GM19351 (cell line): Measurements from ENCODE around the gene MYLIP.

Source experiments
- ATAC-seq: cut with Tn5 transposase; IDR thresholded peaks from one replicate; pipeline ENCODE4 v1.9.1; 2021; ENCODE audit warnings: mild to moderate bottlenecking, moderate library complexity; ENCODE audit not compliant: unreplicated experiment

Gene MYLIP

DNA sequence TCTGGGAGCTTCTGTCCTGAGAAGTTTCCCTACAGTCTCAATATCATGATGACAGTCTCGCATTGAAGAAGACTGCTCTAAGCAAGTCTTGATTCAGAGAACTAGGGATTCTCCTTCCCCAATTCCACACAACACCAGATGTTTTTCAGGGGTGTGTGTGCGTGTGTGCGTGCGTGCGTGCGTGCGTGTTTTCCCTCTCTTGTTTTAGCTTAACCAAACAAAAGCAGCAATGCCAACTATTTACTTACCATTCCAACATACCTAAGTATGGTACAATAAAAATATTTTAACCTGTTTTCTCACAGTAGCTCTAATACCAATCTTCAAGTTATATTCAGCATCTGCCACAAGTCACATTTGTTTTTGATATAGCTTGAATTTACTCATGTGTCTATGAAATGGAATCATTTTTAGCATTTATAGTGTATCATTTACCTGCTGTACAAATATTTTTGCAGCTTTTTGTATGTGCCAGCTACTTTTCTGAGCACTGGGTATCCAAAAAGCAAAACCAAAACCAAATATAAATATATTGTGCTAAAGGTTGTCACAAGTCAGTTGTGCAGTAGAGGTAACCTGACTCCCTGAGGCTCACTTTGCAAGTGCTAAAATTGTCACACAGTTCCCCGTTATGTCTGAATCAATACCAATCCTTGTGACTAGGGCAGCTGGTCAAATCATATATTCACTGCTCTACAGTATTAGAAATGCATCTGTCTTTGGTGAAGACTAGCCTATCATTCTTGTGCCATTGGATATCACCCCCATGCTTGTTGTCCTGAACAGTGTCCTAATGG is 21.7 kb upstream of the MYLIP start:
- no peak for ATAC-seq

DNA sequence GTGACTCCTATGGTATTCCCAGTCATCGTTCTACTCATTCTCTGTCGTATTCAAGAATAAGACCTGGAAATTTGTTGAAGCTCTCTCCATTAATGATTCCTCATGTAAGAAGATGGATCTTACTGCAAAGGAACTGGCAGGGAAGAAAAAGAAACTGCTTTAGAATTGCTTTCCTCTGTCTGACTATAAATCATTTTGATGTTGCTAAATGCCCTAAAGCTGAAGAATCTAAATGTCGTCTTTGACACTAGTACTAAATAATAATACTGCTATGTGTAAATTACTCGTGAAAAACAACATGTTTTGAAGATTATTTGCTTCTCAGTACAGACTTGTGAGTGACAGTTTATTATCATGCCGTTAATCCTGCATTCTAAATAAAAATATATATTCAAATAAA is 20.5 kb upstream of the MYLIP start:
- no peak for ATAC-seq

DNA sequence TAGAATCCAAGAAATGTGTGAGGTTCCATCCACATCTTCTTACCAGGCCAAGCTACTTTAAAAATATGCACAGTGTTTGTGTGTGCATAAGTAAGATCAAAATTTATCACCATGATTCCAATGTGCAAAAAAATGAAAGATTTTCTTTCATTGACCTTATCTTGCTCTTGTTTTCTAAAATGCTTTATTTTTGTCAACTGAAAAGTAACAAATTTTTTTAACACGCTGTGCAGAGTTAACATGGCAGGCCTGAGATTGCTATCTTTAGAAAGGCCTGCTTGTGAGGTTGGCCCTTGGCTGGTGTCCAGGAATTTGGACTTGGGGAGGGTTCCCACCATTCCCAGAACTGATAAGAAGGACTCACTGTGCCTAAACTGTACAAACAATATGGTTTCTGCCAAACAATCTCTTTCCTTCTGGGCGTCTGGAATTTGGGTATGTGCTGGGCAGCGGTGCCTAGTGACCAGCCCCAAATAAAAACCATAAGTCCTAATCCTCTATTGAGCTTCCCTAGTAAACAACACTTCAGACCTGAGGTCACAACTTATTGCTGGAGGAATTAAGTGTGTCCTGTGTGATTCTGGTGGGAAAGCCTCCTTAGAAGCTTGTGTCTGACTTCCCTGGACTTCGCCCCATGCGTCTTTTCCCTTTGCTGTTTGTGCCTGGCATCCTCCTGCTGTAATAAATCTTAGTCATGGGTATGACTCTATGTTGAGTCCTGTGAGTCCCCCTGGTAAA is 19.8 kb upstream of the MYLIP start:
- ATAC-seq, result no peak

DNA sequence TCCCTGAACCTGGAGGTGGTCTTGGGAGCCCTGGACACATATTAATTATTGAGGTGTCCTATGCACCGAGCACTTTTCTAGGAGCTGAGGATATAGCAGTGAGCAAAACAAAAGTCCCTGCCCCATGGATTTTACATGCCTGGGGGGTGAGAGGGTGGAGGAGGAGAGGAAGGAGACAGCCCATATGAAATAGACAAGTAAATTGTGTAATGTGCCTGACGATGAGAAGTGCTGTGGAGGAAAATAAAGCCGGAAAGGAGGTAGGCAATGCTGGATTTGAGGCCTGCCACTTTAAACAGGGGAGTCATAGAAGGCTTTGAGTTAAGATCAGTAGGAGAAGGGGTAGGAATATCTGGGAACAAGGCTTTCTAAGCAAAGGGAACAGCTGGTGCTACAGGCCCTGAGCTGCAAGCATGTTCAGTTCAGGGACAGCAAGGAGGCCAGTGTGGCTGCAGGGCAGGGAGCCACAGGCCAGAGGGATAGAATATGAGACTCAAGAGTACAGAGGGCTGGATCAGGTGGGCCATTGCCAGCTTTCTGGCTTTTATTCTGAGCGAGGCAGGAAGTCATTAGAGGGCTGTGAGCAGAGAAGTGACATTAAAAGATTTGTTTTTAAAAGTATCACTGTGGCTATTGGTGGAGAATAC is 19.1 kb upstream of the MYLIP start:
- no peak for ATAC-seq

DNA sequence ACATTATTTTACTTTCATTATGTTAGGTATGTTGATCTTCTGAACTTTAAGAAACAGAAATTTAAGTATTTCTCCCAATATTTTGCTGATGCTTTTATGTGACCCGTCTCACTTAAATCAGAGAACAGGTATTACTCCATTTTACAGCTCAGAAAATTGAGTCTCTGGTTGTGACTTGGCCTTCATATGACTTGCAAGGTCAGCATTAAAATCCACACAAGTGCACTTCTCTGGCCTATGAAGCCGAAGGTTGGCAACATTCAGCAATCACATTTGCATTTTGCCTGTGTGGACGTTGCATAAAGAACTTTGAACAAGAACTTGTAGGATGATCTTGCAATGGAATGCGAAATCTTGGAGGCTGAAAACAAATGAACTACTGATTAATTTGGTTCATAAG is 10.1 kb upstream of the MYLIP start:
- ATAC-seq, result no peak

DNA sequence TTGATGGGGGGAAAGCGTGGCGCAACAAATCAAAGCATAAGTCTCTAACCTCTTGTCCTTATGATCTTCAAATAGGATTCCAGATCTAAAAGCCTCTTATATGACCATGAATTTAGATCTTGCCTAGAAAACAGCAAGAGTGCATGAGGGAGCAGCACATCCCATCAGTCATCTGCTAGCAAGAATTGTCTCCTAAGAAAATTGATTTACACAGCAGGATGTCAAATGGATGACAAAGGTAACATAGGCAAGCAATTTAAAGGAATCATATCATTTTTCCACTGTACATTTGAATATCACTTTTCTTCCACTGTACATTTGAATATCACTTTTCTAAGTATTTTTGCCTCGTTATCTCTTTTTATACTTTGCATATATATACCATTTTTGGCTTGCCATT is 7.5 kb upstream of the MYLIP start:
- no peak for ATAC-seq

DNA sequence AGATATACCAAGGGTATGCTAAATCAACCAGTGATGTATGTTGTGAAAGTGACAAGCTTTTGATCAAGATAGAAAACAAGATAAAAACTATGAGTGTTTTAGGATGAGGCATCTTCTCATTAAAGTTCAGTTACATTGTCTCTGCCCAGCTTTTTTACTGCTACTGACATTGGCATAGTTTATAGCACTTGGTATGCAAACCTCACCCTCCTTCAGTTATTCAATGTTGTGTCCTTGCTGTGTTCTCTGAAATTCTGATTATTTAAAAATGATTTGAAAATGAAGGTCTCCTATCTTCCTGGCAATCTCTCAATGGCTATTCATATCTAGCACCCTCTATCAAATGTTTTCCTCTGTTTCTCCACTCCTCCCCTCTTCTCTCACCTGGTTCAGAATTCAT is 6.7 kb upstream of the MYLIP start:
- no peak for ATAC-seq

DNA sequence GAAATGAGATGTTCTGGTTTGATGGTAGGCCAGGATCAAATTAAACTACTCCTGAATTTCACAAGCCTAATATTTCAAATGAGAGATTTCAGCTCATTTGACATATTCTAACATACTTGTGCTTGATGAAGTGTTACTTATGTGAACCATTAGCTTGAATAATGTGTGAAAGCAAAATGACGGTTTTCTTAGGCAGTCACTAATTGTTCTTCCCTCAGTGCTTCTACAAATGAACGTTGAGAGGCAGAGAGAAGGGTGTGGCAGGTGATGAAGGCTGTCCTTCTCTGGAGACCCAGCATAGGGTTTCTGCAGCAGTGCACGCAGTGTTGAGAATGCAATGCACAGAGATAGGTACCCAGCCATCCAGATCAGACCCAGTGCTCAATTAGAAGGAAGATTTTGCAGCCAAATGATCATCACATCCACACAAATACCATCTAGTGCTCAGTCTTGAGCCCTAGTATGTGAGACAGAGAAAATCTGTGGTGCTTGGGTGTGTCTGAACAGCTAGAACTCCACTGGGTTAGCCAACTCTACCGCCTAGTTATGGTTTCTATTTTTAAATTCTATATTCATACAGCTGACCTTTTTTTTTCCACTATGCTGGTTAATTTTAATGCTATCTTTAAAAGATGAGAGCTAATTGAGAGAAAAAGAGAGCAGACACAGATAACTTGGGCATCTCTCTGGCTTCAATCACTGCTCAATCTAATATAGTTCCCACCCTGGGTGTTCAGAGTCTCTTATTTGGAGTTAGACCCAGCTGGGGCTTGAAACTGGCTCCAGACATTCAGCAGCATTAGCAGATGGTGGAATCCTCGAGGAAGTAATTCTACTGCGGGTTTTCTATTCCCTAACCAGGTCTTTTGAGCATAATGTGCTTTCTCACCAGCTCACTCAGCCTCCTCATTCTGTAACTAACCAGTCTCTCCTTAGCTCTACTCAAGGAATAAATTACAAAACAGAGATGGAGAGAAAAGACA is 4.4 kb upstream of the MYLIP start:
- no peak for ATAC-seq

DNA sequence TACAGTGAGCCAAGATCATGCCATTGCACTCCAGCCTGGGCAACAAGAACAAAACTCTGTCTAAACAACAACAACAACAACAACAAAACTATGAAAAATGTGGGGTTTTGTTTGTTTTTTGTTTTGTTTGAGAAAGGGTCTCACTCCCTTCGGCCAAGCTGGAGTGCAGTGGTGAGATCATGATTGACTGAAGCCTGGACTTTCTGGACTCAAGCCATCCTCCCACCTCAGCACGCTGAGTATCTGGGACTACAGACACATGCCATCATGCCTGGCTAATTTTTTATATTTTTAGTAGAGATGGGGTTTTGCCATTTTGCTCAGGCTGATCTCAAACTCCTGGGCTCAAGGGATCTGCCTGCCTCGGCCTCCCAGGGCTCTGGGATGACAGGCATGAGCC is 2.8 kb upstream of the MYLIP start:
- no peak for ATAC-seq

DNA sequence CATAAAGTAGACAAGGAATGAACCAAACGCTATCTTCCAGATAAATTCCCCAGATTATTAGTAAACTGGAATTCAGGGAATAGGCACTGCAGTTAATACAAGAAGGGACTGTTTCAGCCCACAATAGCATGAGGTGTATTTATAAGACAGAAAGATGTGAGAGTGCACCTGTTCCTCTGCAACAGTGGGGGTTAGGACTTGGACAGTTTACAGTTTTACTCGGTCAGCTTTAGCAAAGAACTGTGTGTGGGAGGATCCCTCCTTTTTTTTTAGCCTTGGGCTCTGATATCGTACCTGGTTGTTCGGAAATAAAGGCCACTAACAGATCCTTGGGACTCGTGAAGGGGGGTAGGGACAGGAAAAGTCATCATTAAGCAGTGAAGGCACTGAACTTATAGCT is 2.0 kb upstream of the MYLIP start:
- ATAC-seq, result no peak

DNA sequence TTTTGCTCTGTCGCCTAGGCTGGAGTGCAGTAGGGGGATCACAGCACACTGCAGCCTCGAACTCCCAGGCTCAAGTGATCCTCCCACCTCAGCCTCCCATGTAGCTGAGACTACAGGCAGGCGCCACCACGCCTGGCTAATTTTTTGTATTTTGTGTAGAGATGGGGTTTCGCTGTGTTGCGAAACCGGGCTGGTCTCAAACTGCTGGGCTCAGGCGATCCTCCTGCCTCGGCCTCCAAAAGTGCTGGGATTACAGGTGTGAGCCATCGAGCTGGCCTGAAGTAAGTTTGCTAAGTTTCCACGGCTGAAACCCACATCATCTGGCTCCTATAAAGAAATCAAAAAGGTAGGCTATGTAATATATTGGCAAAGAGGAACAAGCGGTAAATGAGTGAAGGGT is 1.4 kb upstream of the MYLIP start:
- ATAC-seq, result no peak

DNA sequence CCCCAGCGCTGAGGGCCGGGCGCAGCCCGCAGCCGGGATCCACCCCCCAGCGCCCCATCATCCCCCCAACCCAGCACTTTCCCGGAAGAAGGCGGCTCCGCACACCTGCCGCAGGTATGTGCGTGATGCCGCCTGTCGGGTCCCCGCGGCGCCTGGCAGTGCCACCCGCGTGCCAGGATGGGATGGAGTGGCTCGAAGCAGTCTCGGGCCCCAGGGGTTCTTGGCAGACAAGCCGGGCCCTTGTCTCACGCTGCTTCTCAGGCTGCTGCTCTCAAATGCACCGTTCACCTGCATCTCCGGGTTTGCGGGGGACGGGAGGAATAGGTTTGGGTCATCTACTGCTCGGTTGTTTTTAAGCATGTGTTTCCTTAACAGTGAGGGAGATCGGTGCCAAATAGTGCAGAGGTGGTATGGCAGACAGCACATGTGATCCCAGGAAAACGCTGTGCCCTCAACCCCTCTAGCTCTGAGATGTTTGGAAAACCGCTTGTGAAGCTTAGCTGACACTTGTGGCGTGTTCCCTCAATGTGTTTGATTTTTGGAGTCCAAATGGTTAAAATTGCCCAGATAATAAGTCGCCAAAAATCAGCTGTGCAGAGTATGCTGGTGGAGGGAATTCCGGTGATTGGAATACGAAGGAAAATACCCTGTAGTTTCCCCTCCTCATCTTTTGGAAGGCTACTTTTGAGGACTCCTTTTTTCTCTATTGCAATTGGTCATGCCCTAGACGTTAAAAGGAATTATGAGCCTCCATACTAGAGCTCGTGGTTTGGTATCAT is 926 bp downstream of the MYLIP start:
- no peak for ATAC-seq

DNA sequence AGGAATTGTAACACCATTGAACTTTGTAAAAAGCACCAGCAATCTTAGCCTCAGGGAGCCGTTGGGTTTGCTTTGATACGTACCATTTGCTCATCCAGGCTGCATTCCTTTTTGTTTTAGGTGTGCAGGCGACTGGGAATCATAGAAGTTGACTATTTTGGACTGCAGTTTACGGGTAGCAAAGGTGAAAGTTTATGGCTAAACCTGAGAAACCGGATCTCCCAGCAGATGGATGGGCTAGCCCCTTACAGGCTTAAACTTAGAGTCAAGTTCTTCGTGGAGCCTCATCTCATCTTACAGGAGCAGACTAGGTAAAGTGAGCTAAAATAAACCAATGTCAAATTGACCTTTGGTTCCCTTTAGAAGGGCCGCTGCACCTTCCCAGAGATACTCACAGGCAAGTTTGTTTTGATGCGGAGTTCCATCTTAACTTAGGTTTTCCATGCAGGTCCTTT is 1.6 kb downstream of the MYLIP start:
- no peak for ATAC-seq

DNA sequence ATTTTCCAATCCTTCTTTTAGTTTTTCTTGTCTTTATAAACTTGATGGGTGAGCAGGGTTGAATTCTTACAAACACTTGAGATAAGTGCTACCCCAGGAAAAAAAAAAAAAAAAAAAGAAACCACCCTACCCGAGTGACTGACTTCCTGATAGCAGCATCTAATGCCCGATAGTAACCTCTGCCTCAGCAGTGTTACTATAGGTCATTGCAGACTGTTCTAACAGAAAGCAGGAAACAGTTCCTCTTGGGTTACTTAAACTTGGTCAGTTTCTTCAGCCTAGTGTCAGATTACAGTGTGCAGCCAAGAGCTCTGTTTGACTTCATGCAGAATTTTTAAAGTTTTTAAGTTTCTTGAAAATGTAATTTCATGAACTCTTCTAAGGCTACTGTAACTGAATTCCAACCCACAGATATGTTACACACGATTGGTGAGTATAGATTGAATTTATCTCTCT is 2.1 kb downstream of the MYLIP start:
- ATAC-seq, result peak; percentile 66

DNA sequence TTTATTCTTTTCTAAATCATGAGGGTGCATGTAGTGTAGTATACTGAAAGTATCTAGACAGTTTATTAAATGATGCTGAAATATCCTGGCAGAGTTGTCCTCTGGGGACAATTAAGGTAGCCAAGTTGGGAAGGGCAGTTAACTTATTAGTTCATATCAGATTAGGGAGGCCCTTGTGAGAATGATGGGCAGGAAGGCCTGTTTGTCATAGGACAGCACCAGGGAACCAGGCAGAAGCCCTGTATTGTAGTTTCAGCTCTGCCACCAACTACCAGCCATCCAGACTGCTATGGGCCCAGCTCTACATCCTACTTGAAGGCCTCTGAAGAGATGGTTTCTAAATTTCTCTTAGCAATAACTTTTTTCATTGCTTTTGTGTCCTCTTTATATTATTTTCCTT is 4.0 kb downstream of the MYLIP start:
- ATAC-seq, result no peak

DNA sequence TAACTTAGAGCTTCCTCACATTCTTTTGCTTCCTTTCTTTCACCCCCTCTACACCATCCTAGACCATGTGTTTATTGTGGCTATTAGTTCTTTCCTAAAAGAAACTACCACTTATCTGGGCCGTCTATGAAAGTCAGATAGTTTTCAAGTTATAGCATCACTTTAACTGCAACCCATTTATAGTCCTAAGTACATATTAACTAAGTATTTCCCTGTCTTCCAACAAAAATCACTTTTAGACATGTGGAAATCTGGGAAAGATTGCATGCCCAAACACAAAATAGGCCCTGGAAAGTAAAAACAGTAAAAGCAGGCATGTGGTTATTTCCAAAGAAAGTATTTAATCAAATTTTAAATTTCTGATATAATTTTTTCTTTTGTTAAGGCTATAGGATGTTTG is 5.5 kb downstream of the MYLIP start:
- ATAC-seq, result no peak

DNA sequence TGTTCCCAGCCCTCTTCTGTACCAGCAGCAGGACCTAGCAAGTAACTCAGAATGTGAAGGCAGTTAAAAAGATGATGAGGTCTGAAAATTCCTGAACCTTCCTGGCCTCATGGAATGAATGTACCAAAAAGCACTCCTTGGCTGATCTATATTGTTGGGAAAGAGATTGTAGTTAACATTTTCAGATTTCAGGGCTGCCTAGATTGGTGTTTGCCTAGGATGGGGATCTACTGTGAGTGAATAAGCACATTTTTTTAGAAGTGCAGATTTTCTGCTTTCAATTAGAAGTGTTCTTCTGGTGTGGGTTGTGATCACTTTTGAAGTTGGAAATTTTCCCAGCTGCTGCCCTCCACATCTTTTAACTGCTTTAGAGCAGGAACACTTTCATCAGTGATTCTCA is 6.2 kb downstream of the MYLIP start:
- ATAC-seq, result no peak

DNA sequence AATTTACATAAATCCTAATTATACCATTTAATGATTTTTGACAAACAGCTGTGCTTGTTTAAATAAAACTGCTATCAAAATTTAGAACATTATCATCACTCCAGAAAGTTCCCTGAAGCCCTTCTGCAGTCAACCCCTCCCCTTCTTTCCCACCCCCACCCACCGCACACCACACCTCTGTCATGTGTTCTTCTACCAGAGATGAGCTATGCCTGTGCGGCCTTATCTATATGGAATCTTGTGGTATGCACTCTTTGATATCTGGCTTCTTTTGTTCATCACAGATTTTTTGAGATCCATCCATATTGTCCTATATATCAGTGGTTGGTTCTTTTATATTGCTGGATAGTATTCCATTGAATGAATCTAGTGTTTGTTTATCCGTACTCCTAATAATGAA is 7.2 kb downstream of the MYLIP start:
- ATAC-seq, result no peak

DNA sequence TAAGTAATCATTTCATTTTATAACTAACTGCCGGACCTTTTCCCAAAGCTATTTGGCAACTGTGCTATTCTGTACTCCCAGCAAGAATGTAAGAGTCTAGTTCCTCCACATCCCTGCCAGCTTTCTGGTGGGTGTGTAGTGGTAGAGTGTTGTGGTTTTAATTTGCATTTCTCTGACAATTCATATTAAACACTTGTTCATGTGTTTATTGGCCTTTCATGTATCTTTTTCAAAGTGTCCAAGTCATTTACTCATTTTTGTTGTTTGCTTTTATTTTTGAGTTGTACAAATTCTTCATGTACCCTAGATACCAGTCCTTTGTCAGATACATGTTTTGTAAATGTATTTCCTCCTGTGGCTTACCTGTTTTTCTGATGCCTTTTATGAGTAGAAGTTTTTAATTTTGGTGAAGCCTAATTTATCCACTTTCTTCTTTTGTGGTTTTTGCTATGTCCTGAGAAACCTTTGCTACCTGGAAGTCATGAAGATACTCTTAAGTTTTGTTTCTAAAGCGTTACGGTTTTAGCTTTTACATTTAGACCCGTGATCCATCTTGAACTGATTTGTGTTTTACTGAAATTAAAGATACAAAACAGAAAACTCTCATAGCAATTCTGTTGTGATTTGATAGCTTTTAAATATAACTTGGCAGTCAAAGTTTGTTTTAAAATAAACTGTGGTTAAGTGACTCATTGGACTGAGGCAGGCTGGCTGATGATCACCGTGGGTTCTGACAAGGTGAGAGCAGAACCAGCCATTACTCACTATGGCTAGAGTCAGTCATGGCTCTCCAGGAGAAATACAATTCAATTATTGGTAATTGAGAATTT is 8.0 kb downstream of the MYLIP start:
- no peak for ATAC-seq
